ENCODE measurements around the gene FBXW12.

DNA sequence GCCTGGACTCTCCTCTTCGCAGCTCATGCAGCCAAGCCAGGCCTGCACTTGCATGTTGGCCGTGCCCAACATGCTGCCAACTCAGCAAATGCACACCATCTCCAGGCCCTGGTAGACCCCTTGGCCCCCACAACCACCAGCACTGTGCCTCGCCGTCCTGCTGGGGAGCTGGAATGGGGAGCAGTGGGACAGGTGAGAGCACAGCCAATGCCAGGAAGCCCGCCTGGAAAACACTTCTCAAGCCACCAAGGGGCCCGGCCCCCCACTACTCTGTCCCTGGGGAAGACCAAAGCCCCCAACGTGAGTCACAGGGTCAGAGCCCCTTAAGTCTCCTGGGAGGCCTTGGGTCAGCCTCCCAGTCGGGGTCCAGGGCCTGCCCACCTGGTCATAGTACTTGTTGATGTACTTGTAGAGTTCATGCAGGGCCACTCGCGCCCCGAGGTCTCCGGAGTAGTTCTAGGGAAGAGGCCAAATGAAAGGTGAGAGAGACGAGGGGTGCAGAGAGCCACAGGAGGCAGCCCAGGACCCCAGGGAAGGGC, 33.4 kb downstream of the FBXW12 start:
- no peak for TF ChIP-seq CTCF (IDR thresholded peaks at IDR 0.05)
- no peak for TF ChIP-seq RAD21 (IDR thresholded peaks at IDR 0.05; ENCODE audit: low read length)
- no peak for TF ChIP-seq SMC3 (IDR thresholded peaks at IDR 0.05; ENCODE audit: low read depth, low read length)
- TF ChIP-seq EZH2phosphoT487 (IDR thresholded peaks at IDR 0.05; ENCODE audit: borderline replicate concordance, low read depth), result no peak
- TF ChIP-seq USF1 (IDR thresholded peaks at IDR 0.05; ENCODE audit: borderline replicate concordance, low read depth), result no peak
- no peak for TF ChIP-seq MXI1 (IDR thresholded peaks at IDR 0.05; ENCODE audit: low read depth, low read length)
- TF ChIP-seq YY1 (IDR thresholded peaks at IDR 0.05; ENCODE audit: low read depth), result no peak
- no peak for TF ChIP-seq TCF12 (IDR thresholded peaks at IDR 0.05)
- TF ChIP-seq POLR2AphosphoS5 (IDR thresholded peaks at IDR 0.05; ENCODE audit: low read depth, low read length), result no peak

Data from SK-N-SH (cell line).